HG03196 (cell line): ENCODE measurements around the gene DIP2B.
"Not testable (repeated sequence)": the region's sequence is repeated elsewhere in the genome, so short reads cannot be mapped to it uniquely, and the experiment has no call there.

Experiments
- ATAC-seq: cut with Tn5 transposase; IDR thresholded peaks from one replicate; pipeline ENCODE4 v1.9.1; 2021; ENCODE audit not compliant: unreplicated experiment

The DIP2B gene

DNA sequence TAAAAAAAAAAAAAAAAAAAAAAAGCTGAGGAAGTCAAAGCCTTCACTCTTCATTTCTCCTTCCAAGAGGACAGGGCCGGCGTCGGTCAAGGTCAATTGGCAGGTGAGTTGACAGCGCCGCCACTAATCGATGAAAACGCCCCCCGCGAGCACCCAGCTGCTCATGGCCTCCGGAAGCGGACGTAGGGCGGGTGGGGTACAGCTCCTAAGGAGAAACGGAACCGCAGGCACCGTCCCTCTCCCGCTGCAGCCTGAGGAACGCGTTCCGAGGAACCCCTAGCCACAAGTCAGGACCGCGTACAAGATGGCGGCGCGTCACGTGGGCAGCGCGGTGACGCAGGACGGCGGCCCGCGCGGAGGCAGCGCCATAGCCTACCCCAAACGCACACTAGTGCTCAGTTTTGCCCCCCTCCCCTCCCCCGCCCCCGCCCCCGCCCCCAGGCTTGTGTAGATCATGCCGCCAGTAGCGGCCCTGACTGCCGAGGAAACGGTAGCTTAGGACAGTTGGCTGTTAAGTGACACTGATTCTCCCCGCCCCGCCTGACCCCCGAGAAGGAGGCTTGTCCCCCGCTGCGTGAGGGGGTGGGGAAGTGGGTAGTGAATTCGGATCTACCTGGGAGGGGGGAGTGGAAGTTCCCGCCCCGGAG lies 259.0 kb downstream of the DIP2B start, which contains the start of gene ATF1:
Gene ATF1 (plus strand): TSS at position 463 of the 647 bp plus-strand sequence. CDS start 16,045 bp downstream, outside the sequence.
- ATAC-seq, result peak; percentile 81

DNA sequence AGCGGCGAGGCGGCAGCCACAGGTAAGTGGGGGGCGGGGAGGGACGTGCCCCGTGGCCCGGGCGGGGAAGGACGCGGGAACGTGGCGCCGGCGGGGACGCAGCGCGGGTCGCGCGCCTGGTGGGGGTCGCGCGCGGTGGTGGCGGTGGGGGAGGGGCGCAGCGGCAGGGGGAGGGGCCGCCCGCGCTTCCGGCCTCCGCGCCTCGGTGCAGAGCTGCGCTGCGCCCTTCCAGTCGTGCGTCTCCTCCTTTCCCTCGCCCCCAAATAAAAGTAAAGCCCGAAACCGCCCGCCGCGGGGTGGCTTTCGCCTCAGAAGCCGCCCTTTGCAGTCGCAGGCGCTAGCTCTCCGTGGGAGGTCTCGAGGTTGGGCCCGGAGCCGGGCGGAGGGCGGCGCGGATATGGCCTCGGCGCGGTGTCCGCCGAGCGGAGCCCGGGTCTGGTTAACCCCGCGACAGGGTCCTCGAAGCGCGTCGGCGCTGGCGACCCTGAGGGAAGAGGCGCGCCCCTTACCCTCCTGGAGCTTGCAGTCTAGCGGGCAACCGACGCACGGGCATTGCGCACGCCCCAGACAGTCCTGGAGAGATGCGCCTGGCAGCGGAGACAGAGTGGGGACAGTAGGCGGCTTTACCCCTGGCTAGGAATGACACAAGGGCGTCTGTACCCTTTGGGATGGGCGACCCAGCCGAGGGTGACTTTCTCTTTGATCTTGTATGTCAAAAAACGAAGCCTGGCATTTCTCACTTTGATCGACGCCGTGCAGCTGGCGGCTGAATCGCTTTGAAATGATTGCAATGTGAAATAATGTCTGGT lies 259.7 kb downstream of the DIP2B start:
- peak; percentile 50 for ATAC-seq

DNA sequence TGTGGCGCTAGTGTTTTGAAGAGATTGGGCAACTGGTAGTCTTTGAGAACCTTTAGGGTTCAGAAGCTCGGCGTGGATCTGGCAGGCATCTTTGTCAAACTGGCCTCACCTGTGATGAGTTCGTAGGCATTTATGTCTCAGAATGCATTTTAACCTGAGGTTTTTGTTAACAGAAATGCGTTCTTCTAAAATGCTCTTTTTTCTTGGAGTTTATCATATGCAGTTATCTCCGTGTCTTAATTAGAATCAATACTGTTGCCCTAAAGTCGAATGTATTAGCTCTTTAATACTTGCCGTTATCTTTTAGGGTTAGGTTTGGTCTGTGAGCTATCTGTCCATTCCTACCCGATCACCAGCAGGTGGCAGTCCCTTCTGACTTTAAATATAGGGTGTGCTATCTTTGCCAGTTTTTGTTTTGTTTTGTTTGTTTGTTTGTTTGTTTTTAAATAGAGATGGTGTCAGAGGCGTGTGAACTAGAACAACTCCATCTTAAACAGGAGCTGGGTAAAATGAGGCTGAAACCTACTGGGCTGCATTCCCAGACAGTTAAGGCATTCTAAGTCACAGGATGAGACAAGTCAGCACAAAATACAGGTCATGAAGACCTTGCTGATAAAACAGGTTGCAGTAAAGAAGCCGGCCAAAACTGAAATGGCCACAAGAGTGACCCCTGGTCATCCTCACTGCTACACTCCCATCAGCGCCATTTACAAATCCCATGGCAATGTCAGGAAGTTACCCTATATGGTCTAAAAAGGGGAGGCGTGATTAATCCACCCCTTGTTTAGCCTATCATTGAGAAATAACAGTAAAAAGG lies 260.5 kb downstream of the DIP2B start:
- peak; percentile 36 for ATAC-seq

DNA sequence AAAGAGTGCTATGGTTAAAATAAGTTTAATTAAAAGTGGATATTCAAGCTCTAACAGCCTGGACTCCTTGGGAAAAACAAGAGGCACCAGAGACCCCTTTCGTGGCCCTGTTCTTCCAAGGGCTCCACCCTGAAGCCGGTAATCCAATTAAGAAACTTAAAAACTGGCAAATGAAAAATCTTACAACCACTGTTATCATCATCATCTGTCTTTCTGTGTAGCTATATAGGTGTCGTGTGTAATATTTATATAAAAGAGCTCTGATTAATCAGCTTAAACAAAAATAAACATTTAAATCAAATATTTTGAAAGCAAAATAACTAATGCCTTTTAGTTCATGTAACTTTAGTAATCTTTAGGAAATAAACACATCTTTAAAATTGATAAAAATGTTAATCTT lies 263.6 kb downstream of the DIP2B start:
- no peak for ATAC-seq

DNA sequence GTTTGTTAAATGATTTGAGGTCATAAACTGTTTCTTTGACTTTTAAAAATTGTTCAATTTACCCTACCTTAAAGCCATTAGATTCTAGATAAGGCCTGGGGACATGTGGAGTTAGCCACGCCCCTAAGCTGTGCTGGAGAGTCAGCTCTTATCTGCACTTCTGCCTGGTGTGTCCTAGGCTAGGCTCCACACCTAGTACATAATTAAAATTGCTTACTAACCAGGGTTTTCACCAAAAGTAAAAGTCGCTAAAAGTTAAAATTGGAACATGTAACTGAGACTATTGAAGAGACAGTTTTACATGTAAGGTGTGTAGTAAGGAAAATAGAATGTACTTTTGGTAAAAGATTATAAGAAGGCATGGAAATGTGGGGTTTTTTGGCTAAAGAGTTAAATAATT lies 264.0 kb downstream of the DIP2B start:
- not testable (repeated sequence) for ATAC-seq

DNA sequence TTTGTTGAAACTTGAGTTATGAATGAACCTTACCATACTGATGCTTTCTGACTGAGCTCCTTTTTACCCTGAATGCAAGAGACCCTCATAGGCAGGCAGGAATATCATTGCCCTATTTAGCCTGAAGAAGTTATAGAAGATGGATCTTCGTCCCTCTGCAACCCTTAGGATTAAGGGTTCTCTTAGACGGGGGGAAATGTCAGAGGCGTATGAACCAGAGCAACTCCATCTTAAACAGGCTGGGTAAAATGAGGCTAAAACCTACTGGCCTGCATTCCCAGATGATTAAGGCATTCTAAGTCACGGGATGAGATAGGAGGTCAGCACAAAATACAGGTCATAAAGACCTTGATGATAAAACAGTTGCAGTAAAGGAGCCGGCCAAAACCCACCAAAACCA lies 266.6 kb downstream of the DIP2B start:
- ATAC-seq, result no peak

DNA sequence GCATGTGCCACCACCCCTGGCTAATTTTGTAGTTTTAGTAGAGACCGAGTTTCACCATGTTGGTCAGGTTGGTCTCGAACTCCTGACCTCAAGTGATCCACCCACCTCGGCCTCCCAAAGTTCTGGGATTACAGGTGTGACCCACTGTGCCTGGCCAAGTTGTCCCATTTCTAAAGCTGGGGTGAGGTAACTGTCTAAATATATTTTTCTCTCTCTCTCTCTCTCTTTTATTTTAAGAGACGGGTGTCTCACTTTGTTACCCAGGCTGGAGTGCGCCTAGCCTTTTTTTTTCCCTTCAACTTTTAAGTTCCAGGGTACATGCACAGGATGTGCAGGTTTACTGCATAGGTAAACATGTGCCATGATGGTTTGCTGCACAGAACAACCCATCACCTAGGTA lies 267.7 kb downstream of the DIP2B start:
- no peak for ATAC-seq

DNA sequence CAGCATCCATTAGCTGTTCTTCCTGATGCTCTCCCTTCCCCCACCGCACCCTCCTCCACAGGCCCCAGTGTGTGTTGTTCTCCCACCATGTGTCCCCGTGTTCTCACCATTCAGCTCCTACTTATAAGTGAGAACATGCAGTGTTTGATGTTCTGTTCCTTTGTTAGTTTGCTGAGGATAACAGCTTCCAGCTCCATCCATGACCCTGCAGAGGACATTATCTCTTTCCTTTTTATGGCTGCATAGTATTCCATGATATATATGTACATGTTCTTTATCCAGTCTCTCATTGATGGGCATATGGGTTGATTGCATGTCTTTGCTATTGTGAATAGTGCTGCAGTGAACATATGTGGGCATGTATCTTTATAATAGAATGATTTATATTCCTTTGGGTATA lies 268.1 kb downstream of the DIP2B start:
- ATAC-seq, result no peak

DNA sequence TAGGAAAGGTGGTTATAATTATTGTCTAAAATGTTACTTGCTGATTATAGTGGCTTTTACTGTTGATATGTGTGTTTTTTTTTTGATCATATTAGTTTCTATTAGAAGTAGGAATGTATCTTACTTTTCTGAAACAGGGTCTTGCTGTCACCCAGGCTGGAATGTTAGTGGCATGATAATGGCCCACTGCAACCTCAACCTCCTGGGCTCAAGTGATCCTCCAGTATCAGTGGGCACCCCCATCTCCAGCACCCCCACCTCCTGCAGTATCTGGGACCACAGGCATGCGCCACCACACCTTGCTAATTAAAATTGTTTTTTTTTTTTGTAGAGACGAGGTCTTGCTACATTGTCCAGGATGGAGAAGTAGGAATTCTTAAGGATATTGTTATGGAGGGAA lies 270.5 kb downstream of the DIP2B start:
- no peak for ATAC-seq

DNA sequence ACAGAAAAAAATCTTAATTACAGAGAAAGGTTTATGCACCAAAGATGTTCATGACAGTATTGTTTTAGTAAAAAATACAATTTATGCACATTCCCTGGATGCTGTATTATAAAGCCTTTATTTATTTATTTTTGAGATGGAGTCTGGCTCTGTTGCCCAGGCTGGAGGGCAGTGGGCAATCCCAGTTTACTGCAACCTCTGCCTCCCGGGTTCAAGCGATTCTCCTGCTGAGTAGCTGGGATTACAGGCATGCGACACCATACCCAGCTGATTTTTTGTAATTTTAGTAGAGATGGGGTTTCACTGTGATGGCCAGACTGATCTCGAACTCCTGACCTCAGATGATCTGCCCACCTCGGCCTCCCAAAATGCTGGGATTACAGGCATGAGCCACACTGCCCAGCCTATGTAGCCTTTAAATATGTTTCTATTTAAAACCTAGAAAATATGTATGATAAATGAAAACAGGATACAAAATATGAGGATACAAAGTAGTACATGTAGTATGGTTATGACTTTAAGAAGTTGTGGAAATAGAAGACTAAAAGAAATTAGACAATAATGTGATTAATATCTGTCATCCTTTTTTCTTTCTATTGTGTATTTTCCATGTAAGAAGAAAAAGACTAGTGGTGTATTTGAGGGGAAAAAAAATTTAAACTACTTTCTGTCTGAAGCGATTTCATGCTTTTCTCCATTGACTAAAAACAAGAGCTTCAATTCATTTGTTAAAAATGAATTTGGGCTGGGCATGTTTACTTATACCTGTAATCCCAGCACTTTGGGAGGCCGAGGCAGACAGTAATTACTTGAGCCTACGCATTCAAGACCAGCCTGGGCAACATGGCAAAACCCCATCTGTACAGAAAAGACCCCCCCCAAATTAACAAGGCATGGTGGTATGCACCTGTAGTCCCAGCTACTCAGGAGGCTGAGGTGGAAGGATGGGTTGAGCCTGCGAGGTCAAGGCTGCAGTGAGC lies 272.3 kb downstream of the DIP2B start:
- no peak for ATAC-seq

DNA sequence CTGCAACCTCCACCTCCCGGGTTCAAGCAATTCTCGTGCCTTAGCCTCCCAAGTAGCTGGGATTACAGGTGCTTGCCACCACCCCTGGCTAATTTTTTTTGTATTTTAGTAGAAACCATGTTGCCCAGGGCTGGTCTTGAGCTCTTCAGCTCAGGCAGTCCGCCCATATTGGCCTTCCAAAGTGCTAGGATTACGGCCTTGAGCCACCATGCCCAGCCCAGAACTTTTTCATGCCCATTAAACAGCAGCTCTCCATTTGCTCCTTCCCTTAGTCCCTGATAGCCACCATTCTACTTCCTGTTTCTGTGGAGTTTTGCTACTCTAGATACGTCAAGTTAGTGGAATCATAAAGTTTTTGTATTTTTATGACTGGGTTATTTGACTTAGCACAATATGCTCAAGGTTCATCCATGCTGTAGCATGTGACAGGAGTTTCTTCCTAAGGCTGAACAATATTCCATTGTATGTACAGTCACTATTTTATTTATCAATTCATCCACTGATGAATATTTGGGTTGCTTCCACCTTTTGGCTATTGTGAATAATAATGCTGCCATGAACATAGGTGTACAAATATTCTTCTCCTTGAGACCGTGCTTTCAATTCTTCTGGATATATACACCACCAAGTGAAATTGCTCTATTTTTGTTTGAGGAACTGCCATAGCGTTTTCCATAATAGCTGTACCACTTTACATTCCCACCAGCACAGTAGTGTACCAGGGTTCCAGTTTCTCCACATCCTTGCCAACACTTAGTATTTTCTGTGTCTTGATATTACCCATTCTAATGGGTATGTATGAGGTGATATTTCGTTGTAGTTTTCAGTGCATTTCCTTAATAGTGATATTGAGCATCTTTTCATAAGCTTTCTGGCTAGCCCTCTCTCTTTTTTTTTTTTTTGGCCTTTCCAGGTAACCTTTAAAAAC lies 274.1 kb downstream of the DIP2B start:
- ATAC-seq, result no peak

DNA sequence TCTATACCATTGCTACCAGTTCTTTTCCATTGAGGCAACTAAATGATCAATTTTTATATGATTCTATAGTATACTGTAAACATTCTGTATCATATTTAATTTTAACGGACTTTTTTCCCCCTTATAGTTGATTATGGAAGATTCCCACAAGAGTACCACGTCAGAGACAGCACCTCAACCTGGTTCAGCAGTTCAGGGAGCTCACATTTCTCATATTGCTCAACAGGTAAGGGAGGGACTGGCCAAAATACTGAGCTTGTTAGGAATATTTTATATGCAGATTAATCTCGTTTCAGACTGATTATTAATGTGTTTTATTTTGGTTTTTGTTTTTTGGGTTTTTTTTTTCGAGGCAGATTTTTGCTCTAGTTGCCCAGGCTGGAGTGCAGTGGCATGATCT lies 275.2 kb downstream of the DIP2B start:
- no peak for ATAC-seq

DNA sequence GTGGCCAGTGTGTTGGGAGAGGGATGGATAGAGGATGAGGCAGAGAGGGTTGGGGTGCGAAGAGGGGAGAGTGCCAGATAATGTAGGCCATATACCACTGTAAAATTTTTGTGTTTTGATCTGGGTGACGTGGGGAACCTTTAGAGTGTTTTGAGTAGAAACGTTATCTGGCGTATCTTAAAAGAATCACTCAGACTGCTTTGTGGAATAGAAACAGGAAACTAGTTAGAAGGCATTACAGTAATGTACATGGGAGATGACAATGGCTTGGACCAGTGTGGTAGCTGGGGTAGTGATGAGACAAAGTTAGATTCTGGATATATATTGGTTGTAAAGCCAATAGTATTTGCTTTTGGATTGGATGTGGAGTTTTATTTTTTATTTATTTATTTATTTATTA lies 279.7 kb downstream of the DIP2B start:
- ATAC-seq, result no peak

DNA sequence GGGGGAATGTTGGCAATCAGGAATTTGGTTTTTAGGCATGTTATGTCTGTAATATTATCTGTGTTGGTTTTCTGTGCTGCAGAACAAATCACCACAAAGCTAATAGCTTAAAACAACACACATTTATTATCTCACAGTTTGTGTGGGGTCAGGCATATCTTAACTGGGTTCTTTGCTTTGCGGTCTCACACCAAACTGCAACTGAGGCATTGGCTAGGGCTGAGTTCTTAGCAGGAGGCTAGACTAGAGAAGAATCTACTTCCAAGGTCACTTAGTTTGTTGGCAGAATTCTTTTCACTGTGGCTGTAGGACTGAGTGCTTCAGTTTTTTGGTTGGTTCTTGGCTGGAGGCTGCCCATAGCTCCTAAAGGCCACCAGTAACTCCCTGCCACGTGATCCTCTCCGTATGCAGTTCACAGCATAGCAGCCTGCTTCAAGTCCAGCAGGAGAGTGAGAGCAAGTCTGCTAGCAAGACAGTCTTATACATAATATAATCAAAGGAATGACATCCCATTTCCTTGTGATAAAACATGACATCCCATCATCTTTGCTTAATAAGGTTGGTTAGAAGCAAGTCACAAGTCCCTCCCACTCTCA lies 280.7 kb downstream of the DIP2B start:
- ATAC-seq, result no peak

DNA sequence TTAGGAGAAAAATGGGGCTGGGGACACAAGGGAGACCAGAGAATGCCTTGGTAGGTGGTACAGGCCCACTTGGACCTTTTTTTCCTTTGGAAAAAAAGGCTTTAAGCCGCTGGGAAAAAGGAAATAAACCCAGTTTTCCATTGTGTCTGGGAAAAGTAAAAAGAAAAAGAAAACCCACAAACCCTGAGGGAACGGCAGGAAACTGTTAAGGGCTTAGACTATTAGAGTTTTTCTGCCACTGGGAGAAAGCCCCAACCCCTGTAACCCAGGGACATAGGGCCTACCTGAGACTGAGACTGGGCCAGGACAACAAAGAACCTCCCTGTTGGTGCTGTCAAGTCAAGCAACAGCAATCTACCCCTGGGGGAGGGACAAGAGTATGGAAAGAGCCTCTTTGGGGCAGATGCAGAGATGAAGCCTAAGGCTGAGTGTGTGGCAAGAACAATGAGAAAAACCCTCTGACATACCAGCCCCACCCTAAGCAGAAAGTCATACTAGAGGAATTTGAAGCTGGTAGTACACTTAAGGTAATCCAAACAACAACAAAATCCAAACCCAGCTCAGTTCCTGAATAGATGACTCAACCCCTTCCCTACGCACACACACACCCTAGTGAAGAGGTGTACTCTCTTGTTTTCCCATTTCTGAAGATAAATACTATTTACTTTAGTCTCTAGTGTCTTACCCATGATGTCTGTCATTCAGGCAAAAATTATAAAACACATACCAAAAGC lies 281.9 kb downstream of the DIP2B start:
- no peak for ATAC-seq

DNA sequence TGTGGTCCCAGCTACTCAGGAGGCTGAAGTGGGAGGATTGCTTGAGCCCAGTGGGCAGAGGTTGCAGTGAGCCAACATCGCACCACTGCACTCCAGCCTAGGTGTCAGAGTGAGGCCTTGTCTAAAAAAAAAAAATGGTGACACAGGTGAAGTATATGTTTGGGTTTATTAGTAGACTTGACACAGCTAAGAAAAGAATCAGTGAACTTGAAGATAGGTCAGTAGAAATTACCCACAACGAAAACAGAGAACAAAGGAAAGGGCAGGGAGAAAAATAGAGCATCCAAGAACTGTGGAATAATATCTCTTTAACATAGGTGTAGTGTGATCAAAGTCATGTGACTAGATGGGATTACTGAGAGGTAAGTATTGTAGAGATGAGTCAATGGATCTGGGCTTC lies 282.8 kb downstream of the DIP2B start:
- no peak for ATAC-seq

DNA sequence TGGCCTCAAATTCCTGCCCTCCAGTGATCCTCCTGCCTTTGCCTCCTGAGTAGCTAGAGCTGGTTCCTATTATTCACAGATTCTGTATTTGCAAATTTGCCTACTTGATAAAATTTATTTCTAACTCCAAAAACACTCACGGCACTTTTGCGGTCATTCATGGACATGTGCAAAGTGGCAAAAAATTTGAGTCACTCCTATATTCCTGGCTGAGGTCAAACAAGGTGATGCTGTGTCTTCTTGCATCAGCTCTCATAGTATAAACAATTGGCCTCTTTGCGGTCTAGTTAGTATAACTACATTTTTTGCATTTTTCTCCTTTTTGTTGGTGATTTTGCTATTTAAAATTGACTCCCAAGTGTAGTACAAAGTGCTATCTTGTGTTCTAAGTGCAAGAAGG lies 283.8 kb downstream of the DIP2B start:
- no peak for ATAC-seq

DNA sequence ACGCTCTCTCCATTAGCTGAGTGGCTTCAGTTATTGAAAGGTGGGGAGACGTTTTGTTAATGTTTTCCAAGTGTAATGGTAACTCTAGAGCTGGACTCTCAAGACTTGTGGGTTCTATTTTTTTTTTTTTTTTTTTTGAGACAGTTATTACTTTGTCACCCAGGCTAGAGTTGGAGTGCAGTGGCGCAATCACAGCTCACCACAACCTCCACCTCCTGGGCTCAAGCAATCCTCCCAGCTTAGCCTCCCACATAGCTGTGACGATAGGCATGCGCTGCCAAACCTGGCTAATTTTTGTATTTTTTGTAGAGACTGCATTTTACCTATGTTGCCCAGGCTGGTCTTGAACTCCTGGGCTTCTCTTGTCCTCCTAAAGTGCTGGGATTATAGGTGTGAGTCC lies 285.3 kb downstream of the DIP2B start:
- no peak for ATAC-seq
